HepG2 (cell line): ENCODE results near the gene PRDX2. TPM values are rescaled to one million over a fixed set of nuclear protein-coding genes. Genes with fewer than 3 reads are reported as not detected.

Experiments
- DDIT3 ChIP-seq: sonication (generic); formaldehyde crosslinking; IDR thresholded peaks from 2 replicates; pipeline ENCODE4 v1.4.0; 2020; ENCODE audit warnings: mild to moderate bottlenecking, missing genetic modification reagents
- DNMT3B ChIP-seq: conservative IDR thresholded peaks from 2 replicates; pipeline ENCODE4 v1.6.1; 2016; ENCODE audit warnings: missing biosample characterization, control low read depth
- DR1 ChIP-seq: sonication (generic); formaldehyde crosslinking; IDR thresholded peaks from 2 replicates; pipeline ENCODE4 v1.8.0; 2021; ENCODE audit warnings: mild to moderate bottlenecking, missing genetic modification reagents, inconsistent platforms
- E2F5 ChIP-seq: sonication (generic); formaldehyde crosslinking; conservative IDR thresholded peaks from 2 replicates; pipeline ENCODE4 v1.4.0; 2020; ENCODE audit warnings: missing genetic modification reagents
- IRF2 ChIP-seq: IDR thresholded peaks from 2 replicates; pipeline ENCODE4 v1.6.1; 2018; ENCODE audit warnings: missing genetic modification reagents, missing compliant biosample characterization
- KLF11 ChIP-seq: IDR thresholded peaks from 2 replicates; pipeline ENCODE4 v1.6.1; 2016; ENCODE audit warnings: missing compliant biosample characterization
- KMT2A ChIP-seq: sonication (generic); formaldehyde crosslinking; IDR thresholded peaks from 2 replicates; pipeline ENCODE4 v1.4.0; 2020; ENCODE audit warnings: missing genetic modification reagents
- NFIC ChIP-seq: IDR thresholded peaks from 2 replicates; pipeline ENCODE4 v1.6.1; 2012; ENCODE audit warnings: mild to moderate bottlenecking, low read length, inconsistent platforms
- NFKBIZ ChIP-seq: IDR thresholded peaks from 2 replicates; pipeline ENCODE4 v1.6.1; 2018; ENCODE audit warnings: missing genetic modification reagents, missing compliant biosample characterization
- ONECUT2 ChIP-seq: sonication (generic); formaldehyde crosslinking; IDR thresholded peaks from 2 replicates; pipeline ENCODE4 v1.4.0; 2020; ENCODE audit warnings: missing genetic modification reagents
- RBAK ChIP-seq: sonication (generic); formaldehyde crosslinking; IDR thresholded peaks from 2 replicates; pipeline ENCODE4 v1.5.1; 2020; ENCODE audit warnings: mild to moderate bottlenecking, missing genetic modification reagents
- TBL1XR1 ChIP-seq: fragments of 150-350 bp; IDR thresholded peaks from 2 replicates; pipeline ENCODE4 v1.6.1; 2014; ENCODE audit warnings: borderline replicate concordance, low read length; ENCODE audit not compliant: partially characterized antibody
- TRIM22 ChIP-seq: fragments of 450-650 bp; IDR thresholded peaks from 2 replicates; pipeline ENCODE4 v1.6.1; 2017
- USF2 ChIP-seq, 2 experiments: sonication (generic) in 1 of 2; formaldehyde crosslinking in 1 of 2; IDR thresholded peaks; 2 replicates each; pipeline versions ENCODE4 v1.5.1 to v1.6.1; 2011 to 2020; ENCODE audit warnings: borderline replicate concordance in 1 of 2, low read depth in 1 of 2, low read length in 1 of 2, mild to moderate bottlenecking in 1 of 2, missing genetic modification reagents in 1 of 2, moderate library complexity in 1 of 2
- YY1 ChIP-seq: IDR thresholded peaks from 2 replicates; pipeline ENCODE4 v1.6.1; 2011; ENCODE audit warnings: low read length, low read depth, moderate library complexity, mild to moderate bottlenecking; ENCODE audit not compliant: insufficient read depth, insufficient replicate concordance
- ZC3H13 ChIP-seq: sonication (generic); formaldehyde crosslinking; IDR thresholded peaks from 2 replicates; pipeline ENCODE4 v1.8.1; 2023; ENCODE audit warnings: mild to moderate bottlenecking, missing genetic modification reagents, moderate library complexity
- ZNF276 ChIP-seq: sonication (generic); formaldehyde crosslinking; IDR thresholded peaks from 2 replicates; pipeline ENCODE4 v1.4.0; 2020; ENCODE audit warnings: mild to moderate bottlenecking, low read depth, missing genetic modification reagents
- ZNF446 ChIP-seq: sonication (generic); formaldehyde crosslinking; IDR thresholded peaks from 2 replicates; pipeline ENCODE4 v1.5.0; 2020; ENCODE audit warnings: mild to moderate bottlenecking, missing genetic modification reagents
- ZNF562 ChIP-seq: sonication (generic); formaldehyde crosslinking; IDR thresholded peaks from 2 replicates; pipeline ENCODE4 v1.8.0; 2022; ENCODE audit warnings: missing genetic modification reagents, borderline replicate concordance
- ZNF605 ChIP-seq: sonication (generic); formaldehyde crosslinking; IDR thresholded peaks from 2 replicates; pipeline ENCODE4 v1.8.0; 2022; ENCODE audit warnings: mild to moderate bottlenecking, missing genetic modification reagents
- ZNF615 ChIP-seq: sonication (generic); formaldehyde crosslinking; IDR thresholded peaks from 2 replicates; pipeline ENCODE4 v1.5.0; 2020; ENCODE audit warnings: mild to moderate bottlenecking, missing genetic modification reagents, borderline replicate concordance
- ZNF660 ChIP-seq: sonication (generic); formaldehyde crosslinking; IDR thresholded peaks from 2 replicates; pipeline ENCODE4 v1.5.1; 2020; ENCODE audit warnings: mild to moderate bottlenecking, low read depth, missing genetic modification reagents, borderline replicate concordance
- ZNF790 ChIP-seq: sonication (generic); formaldehyde crosslinking; IDR thresholded peaks from 2 replicates; pipeline ENCODE4 v1.8.0; 2022; ENCODE audit warnings: missing genetic modification reagents, mild to moderate bottlenecking, borderline replicate concordance
- polyA plus RNA-seq, 8 experiments: library from polyadenylated mRNA; depleted of rRNA in 3 of 8; stranded (reverse) in 7 of 8; unstranded in 1 of 8; fragments of >200 nt; fragmentation: Illumina TruSeq in 4 of 8; extraction: Trizol in 4 of 8; gene quantifications; 2 replicates each; pipeline versions ENCODE4 v1.2.1 to v1.2.3, GENCODE V29; 2011 to 2016; ENCODE audit warnings: low read depth in 4 of 8, missing spikeins in 1 of 8, mixed read lengths in 1 of 8; ENCODE audit not compliant: insufficient read depth in 1 of 8
- total RNA-seq, 5 experiments: library from RNA; depleted of rRNA; stranded (reverse); fragments of >200 nt; fragmentation: Illumina TruSeq; extraction: Trizol; gene quantifications; 2 replicates each; pipeline ENCODE4 v1.2.3, GENCODE V29; 2016; ENCODE audit warnings: low read depth in 1 of 5

Gene PRDX2
- total and polyA plus RNA-seq, 2 of the 13 experiments (the other 11 are each of a cell fraction or from before 2014, with no cell fraction given) = 218 to 381 TPM

GRCh38 chr19:12825254-12826131, 23.9 kb upstream of the PRDX2 start (continued):
- TF ChIP-seq NFIC = no peak
- no peak for TF ChIP-seq TRIM22
- no peak for TF ChIP-seq DNMT3B (CRISPR knock-in tag)
- TF ChIP-seq DDIT3 = no peak
- peak; percentile 24 for TF ChIP-seq YY1
- peak; percentile 28; the same call in 1 of the 2 replicates for TF ChIP-seq ZNF605 (CRISPR knock-in tag)
- TF ChIP-seq ZC3H13 (CRISPR knock-in tag) = no peak
- TF ChIP-seq ZNF276 (CRISPR knock-in tag) = no peak
- no peak for TF ChIP-seq ZNF562 (CRISPR knock-in tag)
- peak; percentile 62; the same call in 1 of the 2 replicates for TF ChIP-seq IRF2 (CRISPR knock-in tag)
- no peak for TF ChIP-seq ZNF446 (CRISPR knock-in tag)
- TF ChIP-seq NFKBIZ (CRISPR knock-in tag) = 0 out of 2 replicates have a peak, but pooled peaks have one; percentile 48
- TF ChIP-seq ONECUT2 = no peak
- no peak for TF ChIP-seq RBAK
- no peak for TF ChIP-seq E2F5 (CRISPR knock-in tag)
- no peak for TF ChIP-seq USF2 (IDR thresholded peaks at IDR 0.05; ENCODE audit: low read depth, low read length)
- TF ChIP-seq USF2 (CRISPR knock-in tag; IDR thresholded peaks at IDR 0.05; ENCODE audit: borderline replicate concordance) = no peak
- TF ChIP-seq ZNF615 (CRISPR knock-in tag) = no peak
- no peak for TF ChIP-seq KLF11 (CRISPR knock-in tag)
- no peak for TF ChIP-seq TBL1XR1
- no peak for TF ChIP-seq ZNF660 (CRISPR knock-in tag)
- TF ChIP-seq ZNF790 (CRISPR knock-in tag) = no peak
- no peak for TF ChIP-seq DR1 (CRISPR knock-in tag)
- no peak for TF ChIP-seq KMT2A (CRISPR knock-in tag)
